Measurements from ENCODE around the gene MATR3. TPM values are rescaled to one million over a fixed set of nuclear protein-coding genes. Genes with fewer than 3 reads are reported as not detected.

MATR3 gene
- total and polyA plus RNA-seq, 10 of the 15 experiments (the other 5 are each of a cell fraction or from before 2014, with no cell fraction given) = 134 to 401 (median 221) TPM

DNA sequence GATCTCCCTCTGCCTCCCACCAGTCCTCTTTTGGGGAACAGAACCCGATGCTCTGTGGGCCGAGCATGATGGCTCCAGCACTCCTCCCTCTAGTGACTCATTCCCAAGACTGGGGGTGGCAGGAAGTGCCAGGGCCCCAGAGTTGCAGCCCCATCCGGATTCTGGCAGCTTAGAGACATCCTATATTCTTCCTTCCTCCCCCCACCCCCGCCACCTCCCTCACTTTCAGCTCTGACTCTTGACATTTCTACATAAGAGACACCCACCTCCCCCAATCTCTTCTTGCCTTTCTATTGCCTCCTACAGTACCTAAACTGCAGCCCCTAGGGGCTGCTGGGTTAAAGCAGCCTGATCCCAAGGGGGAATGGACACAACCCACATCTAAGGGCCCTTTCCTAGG lies 47.1 kb upstream of the MATR3 start:
- ChIA-PET SMC1A (ENCODE audit: uncharacterized antibody, unreplicated experiment) (interaction anchor here (0.7 to 2.0 kb wide), 6 partner anchors 16 to 457 kb away, joined by 3 to 5 read pairs (median 3); no protein-coding TSS in a partner anchor), RAD21 (ENCODE audit: unreplicated experiment) (interaction anchor here (1.5 kb wide), 1 partner anchor 48 kb away, joined by 3 read pairs; the partner anchor contains the start of gene SIL1), POLR2A (interaction anchor here (0.6 kb wide), 1 partner anchor 51 kb away, joined by 3 read pairs; no protein-coding TSS in a partner anchor), CTCF (interaction anchor here (0.7 to 2.1 kb wide), 11 partner anchors 14 to 606 kb away, joined by 3 to 8 read pairs (median 4); partner anchors contain the start of gene PAIP2)
- Histone ChIP-seq H3K4me3 (no peak overlapping the region), H3K4me1 (ENCODE audit: control insufficient read depth, insufficient read depth, low read length) (peaks cover 12% of the 10 kb centered on the region), H4K20me1 (ENCODE audit: control insufficient read depth, insufficient read depth) (no peaks in the 10 kb centered on the region), H3K9me3 (replicated peaks; ENCODE audit: control insufficient read depth, insufficient read depth, low read length) (no peaks in the 10 kb centered on the region), H3K79me2 (ENCODE audit: control insufficient read depth, insufficient read depth, low read length) (no peaks in the 10 kb centered on the region), H2AFZ (ENCODE audit: control insufficient read depth, low read depth, low read length) (peak overlapping the region; percentile 72), H3K27ac (ENCODE audit: control insufficient read depth, insufficient read depth) (no peak overlapping the region), H3K36me3 (ENCODE audit: control insufficient read depth in 2 of 2, insufficient read depth in 2 of 2, low read length in 1 of 2) (no peaks in the 10 kb centered on the region), H3K27me3 (replicated peaks in 1 of 2; ENCODE audit: control insufficient read depth in 2 of 2, insufficient read depth in 2 of 2, low read length in 1 of 2) (no peaks in the 10 kb centered on the region), H3K9ac (ENCODE audit: control insufficient read depth, insufficient read depth, low read length) (no peak overlapping the region), H3K4me2 (ENCODE audit: control insufficient read depth, insufficient read depth) (peak overlapping the region; percentile 17; the same call in 1 of the 2 replicates)
- intact Hi-C loops (cut with micrococcal nuclease; ENCODE audit: unreplicated experiment) = no loop called here
- ATAC-seq (peak; percentile 67), DNase-seq (ENCODE audit: low read depth, low spot score) (no peak), FAIRE-seq (no peak)
- TF ChIP-seq MXI1 (IDR thresholded peaks at IDR 0.05; ENCODE audit: low read depth, low read length) = no peak
- no peak for TF ChIP-seq ZNF622 (IDR thresholded peaks at IDR 0.05)
- TF ChIP-seq BRCA1 (IDR thresholded peaks at IDR 0.05; ENCODE audit: low read depth, low read length) = no peak
- no peak for TF ChIP-seq SPI1 (IDR thresholded peaks at IDR 0.05; ENCODE audit: borderline replicate concordance, insufficient read depth, low read depth, low read length)
- TF ChIP-seq SMC3 (IDR thresholded peaks at IDR 0.05; ENCODE audit: borderline replicate concordance, low read length) = no peak
- TF ChIP-seq TCF7 (IDR thresholded peaks at IDR 0.05; ENCODE audit: borderline replicate concordance) = no peak
- no TSS peak for BruUV-seq (replicated peaks)
- 0% methylated on average over 3 of the region's 4 CpGs for WGBS (ENCODE audit: insufficient coverage, insufficient replicate concordance, low lambda C conversion rate, missing lambda C conversion rate)
- in situ Hi-C loops (cut with MboI) = no loop called here

DNA sequence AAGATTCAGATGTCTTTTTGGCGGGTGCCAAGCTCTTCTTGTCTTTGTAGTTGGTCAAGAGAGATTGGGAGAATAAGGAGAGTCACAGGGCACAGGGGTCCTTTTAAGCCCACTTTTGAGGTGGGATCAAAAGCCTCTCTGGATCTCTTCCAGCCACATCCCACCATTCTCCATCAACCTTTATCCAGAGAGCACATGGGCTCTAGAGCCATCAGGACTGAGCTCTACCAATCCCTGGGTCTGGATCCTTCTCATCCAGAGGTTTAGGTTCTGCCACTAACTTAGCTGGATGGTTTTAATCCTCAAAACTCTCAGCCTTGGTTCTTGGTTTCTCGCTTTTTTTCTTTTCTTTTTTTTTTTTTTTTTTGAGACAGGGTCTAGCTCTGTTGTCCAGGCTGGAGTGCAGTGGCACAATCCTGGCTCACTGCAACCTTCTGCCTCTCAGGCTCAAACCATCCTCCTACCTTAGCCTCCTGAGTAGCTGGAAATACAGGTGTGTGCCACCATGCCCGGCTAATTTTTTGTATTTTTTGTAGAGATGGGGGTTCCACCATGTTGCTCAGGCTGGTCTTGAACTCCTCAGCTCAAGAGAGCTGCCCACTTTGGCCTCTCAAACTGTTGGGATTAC lies 44.6 kb upstream of the MATR3 start:
- ChIA-PET SMC1A (ENCODE audit: uncharacterized antibody, unreplicated experiment) (interaction anchor here (0.6 to 2.4 kb wide), 3 partner anchors 51 to 609 kb away, joined by 3 to 7 read pairs (median 3); no protein-coding TSS in a partner anchor), POLR2A (interaction anchor here (0.6 to 0.8 kb wide), 4 partner anchors 83 to 276 kb away, joined by 4 to 8 read pairs (median 4); partner anchors contain the start of gene DNAJC18), RAD21 (ENCODE audit: unreplicated experiment) (no interaction called here), CTCF (interaction anchor here (0.6 to 1.9 kb wide), 4 partner anchors 14 to 244 kb away, joined by 3 to 4 read pairs (median 3); partner anchors contain the start of gene PAIP2)
- H3K4me3 ChIP-seq = no peak overlapping the region
- FAIRE-seq (no peak), ATAC-seq (no peak), DNase-seq (ENCODE audit: low read depth, low spot score) (no peak)
- TF ChIP-seq, protein P1, sequence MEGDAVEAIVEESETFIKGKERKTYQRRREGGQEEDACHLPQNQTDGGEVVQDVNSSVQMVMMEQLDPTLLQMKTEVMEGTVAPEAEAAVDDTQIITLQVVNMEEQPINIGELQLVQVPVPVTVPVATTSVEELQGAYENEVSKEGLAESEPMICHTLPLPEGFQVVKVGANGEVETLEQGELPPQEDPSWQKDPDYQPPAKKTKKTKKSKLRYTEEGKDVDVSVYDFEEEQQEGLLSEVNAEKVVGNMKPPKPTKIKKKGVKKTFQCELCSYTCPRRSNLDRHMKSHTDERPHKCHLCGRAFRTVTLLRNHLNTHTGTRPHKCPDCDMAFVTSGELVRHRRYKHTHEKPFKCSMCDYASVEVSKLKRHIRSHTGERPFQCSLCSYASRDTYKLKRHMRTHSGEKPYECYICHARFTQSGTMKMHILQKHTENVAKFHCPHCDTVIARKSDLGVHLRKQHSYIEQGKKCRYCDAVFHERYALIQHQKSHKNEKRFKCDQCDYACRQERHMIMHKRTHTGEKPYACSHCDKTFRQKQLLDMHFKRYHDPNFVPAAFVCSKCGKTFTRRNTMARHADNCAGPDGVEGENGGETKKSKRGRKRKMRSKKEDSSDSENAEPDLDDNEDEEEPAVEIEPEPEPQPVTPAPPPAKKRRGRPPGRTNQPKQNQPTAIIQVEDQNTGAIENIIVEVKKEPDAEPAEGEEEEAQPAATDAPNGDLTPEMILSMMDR (IDR thresholded peaks at IDR 0.05 in 2 of 3, conservative IDR thresholded peaks at IDR 0.05 in 1 of 3; ENCODE audit: control insufficient read depth in 2 of 3, extremely low read depth in 1 of 3, insufficient read depth in 1 of 3, low read depth in 3 of 3, low read length in 3 of 3) = no peak
- TF ChIP-seq, protein P2, sequence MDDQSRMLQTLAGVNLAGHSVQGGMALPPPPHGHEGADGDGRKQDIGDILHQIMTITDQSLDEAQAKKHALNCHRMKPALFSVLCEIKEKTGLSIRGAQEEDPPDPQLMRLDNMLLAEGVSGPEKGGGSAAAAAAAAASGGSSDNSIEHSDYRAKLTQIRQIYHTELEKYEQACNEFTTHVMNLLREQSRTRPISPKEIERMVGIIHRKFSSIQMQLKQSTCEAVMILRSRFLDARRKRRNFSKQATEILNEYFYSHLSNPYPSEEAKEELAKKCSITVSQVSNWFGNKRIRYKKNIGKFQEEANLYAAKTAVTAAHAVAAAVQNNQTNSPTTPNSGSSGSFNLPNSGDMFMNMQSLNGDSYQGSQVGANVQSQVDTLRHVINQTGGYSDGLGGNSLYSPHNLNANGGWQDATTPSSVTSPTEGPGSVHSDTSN (IDR thresholded peaks at IDR 0.05; ENCODE audit: insufficient replicate concordance, low read depth, low read length) = no peak
- H3K36me3 ChIP-seq (ENCODE audit: control insufficient read depth in 2 of 2, insufficient read depth in 2 of 2, low read length in 1 of 2) = no peaks in the 10 kb centered on the region
- no peaks in the 10 kb centered on the region for H4K20me1 ChIP-seq (ENCODE audit: control insufficient read depth, insufficient read depth)
- H2AFZ ChIP-seq (ENCODE audit: control insufficient read depth, low read depth, low read length) = no peak overlapping the region
- H3K9me3 ChIP-seq (replicated peaks; ENCODE audit: control insufficient read depth, insufficient read depth, low read length) = no peaks in the 10 kb centered on the region
- peaks cover 17% of the 10 kb centered on the region for H3K4me1 ChIP-seq (ENCODE audit: control insufficient read depth, insufficient read depth, low read length)
- 72% methylated on average over 3 of the region's 3 CpGs for WGBS (ENCODE audit: insufficient coverage, insufficient replicate concordance, low lambda C conversion rate, missing lambda C conversion rate)
- no peaks in the 10 kb centered on the region for H3K79me2 ChIP-seq (ENCODE audit: control insufficient read depth, insufficient read depth, low read length)
- BruUV-seq (replicated peaks) = no TSS peak
- no peaks in the 10 kb centered on the region for H3K27me3 ChIP-seq (replicated peaks in 1 of 2; ENCODE audit: control insufficient read depth in 2 of 2, insufficient read depth in 2 of 2, low read length in 1 of 2)
- no peak overlapping the region for H3K9ac ChIP-seq (ENCODE audit: control insufficient read depth, insufficient read depth, low read length)
- intact Hi-C loops (cut with micrococcal nuclease; ENCODE audit: unreplicated experiment) (no loop called here), in situ Hi-C loops (cut with MboI) (no loop called here)
- no peak overlapping the region for H3K4me2 ChIP-seq (ENCODE audit: control insufficient read depth, insufficient read depth)
- no peak overlapping the region for H3K27ac ChIP-seq (ENCODE audit: control insufficient read depth, insufficient read depth)
